IgD-negative memory B cell (primary cell): ENCODE results near the gene SIX5. TPM values are rescaled to one million over a fixed set of nuclear protein-coding genes. Genes with fewer than 3 reads are reported as not detected.
A peak's percentile ranks its signal among the peaks of the same experiment; 100 is the strongest.
"Not testable (repeated sequence)": the region's sequence is repeated elsewhere in the genome, so short reads cannot be mapped to it uniquely, and the experiment has no call there.

ENCODE experiments used
- H3K27ac Mint-ChIP-seq, 3 donors: one replicate each; pipeline ENCODE4 v1.8.0; 2020 to 2022; ENCODE audit warnings: mild to moderate bottlenecking in 3 of 3, mixed read lengths in 3 of 3, moderate library complexity in 1 of 3
- H3K27me3 Mint-ChIP-seq: one replicate; pipeline ENCODE4 v1.8.0; 2021; ENCODE audit warnings: mixed read lengths
- H3K36me3 Mint-ChIP-seq: one replicate; pipeline ENCODE4 v1.8.0; 2020; ENCODE audit warnings: mild to moderate bottlenecking, mixed read lengths
- H3K4me1 Mint-ChIP-seq, 3 donors: one replicate each; pipeline ENCODE4 v1.8.0; 2020 to 2022; ENCODE audit warnings: mixed read lengths in 3 of 3, mild to moderate bottlenecking in 1 of 3
- H3K4me3 Mint-ChIP-seq, 4 donors: one replicate each; pipeline ENCODE4 v1.8.0; 2020 to 2022; ENCODE audit warnings: mild to moderate bottlenecking in 4 of 4, mixed read lengths in 4 of 4, moderate library complexity in 3 of 4
- H3K9me3 Mint-ChIP-seq, 3 donors: one replicate each; pipeline ENCODE4 v1.8.0; 2020 to 2021; ENCODE audit warnings: mixed read lengths in 3 of 3, mild to moderate bottlenecking in 1 of 3
- polyA plus RNA-seq: library from polyadenylated mRNA; unstranded; fragments of 300-500 nt; fragmentation: Illumina TruSeq; gene quantifications from one replicate; pipeline ENCODE4 v1.2.3, GENCODE V29; 2021

The SIX5 gene
- polyA plus RNA-seq, 1 donor from 2014 or later: 0.41 TPM

GRCh38 chr19:45801603-45802175 is 32.6 kb upstream of the SIX5 start:
- no peaks in the 10 kb centered on the region for H3K36me3 Mint-ChIP-seq
- peaks cover 0 to 6% (median 5%) of the 10 kb centered on the region in 3 donors for H3K4me1 Mint-ChIP-seq

DNA sequence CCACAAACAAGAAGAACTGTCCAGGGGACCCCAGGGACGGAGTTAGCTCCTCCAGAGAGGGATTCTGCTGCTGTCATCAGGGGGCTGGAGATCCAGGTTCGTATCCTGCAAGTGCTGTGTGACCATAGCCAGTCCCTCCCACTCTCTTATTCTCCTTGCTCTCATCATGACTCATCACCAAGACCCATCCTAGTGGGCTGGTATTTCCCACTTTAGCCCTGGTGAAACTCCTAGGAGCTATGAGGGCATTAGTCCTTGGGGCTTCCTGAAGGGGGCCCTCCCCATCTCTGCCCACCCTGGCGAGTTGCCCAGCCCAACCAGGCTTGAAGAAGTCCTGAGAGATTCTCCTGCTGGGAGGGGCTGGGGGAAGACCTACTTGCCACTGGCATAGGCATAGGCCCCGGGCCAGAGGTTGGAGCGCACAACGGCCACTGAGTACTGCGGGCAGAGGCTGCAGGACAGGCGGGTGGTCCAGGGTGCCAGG is 31.1 kb upstream of the SIX5 start:
- Mint-ChIP-seq H3K9me3 (no peaks in the 10 kb centered on the region), H3K27ac (no peak overlapping the region), H3K4me3 (no peak overlapping the region), H3K27me3 (peaks cover 7% of the 10 kb centered on the region), H3K36me3 (no peaks in the 10 kb centered on the region), H3K4me1 (peaks cover 0 to 6% (median 3%) of the 10 kb centered on the region in 3 donors)

More at GRCh38 chr19:45801603-45802175, 32.6 kb upstream of the SIX5 start:
- H3K27ac Mint-ChIP-seq: peak overlapping the region in 1 of 3 donors; percentile 47
- H3K9me3 Mint-ChIP-seq: no peaks in the 10 kb centered on the region
- peaks cover 7% of the 10 kb centered on the region for H3K27me3 Mint-ChIP-seq
- no peak overlapping the region for H3K4me3 Mint-ChIP-seq

- H3K4me3 Mint-ChIP-seq: peak overlapping the region in 1 of 4 donors; percentile 66
- not testable (repeated sequence) for H3K27ac Mint-ChIP-seq, H3K9me3 Mint-ChIP-seq, H3K27me3 Mint-ChIP-seq, H3K36me3 Mint-ChIP-seq, H3K4me1 Mint-ChIP-seq
Observed at GRCh38 chr19:45799541-45799940, 30.5 kb upstream of the SIX5 start.

DNA sequence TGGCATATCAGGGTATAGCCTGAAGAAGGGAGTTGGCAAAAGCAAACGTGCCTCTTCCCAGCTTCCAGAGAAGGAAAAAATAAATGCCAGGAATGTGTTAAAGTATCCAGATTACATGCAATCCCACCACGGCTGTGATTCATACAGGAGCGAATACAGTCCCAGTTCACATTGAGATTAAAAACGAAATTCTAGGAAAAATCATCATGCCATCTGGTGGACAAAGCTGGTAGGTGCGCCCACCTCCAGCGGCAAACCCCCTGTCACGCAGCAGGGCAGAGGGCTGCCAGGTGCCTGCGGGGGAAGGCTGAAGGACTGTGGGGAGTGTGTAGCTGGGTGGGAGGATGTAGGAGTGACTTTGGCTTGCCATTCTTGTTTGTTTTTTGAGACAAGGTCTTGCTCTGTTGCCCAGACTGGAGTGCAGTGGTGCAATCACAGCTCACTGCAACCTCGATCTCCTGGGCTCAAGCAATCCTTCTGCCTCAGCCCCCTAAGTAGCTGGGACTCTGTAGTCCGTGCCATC is 30.0 kb upstream of the SIX5 start:
- Mint-ChIP-seq H3K27me3 (peaks cover 7% of the 10 kb centered on the region), H3K4me1 (peaks cover 0 to 6% (median 3%) of the 10 kb centered on the region in 3 donors), H3K4me3 (no peak overlapping the region), H3K36me3 (no peaks in the 10 kb centered on the region), H3K27ac (no peak overlapping the region), H3K9me3 (no peaks in the 10 kb centered on the region)

- Mint-ChIP-seq H3K4me1 (peaks cover 21 to 30% (median 27%) of the 10 kb centered on the region in 3 donors), H3K27ac (peak overlapping the region in 2 of 3 donors; percentile 83 to 89), H3K36me3 (peaks cover 2% of the 10 kb centered on the region), H3K27me3 (peaks cover 8% of the 10 kb centered on the region), H3K9me3 (no peaks in the 10 kb centered on the region), H3K4me3 (peak overlapping the region in 1 of 4 donors; percentile 71)
Observed at GRCh38 chr19:45794627-45795026, 25.6 kb upstream of the SIX5 start.

DNA sequence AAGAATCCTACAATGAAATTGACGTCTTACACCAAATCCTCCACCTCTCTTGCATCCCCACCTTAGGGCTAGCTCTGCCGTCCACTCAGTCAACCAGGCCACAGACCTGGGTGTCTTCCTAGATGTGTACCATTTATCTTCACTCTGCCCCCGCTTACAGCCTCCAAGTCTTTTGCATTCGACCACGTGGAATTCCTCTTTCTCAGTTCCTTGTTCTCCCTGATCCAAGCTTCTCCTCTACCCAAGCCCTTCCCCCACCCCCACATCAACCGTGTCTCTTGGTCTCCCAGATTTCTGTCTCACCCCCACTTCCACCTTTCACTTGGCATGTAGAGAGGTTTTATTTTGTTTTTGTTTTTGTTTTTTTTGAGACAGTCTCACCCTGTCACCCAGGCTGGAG is 24.8 kb upstream of the SIX5 start:
- Mint-ChIP-seq H3K4me3 (peak overlapping the region in 3 of 4 donors; percentile 9 to 88 (median 32)), H3K9me3 (no peaks in the 10 kb centered on the region), H3K27me3 (peaks cover 7% of the 10 kb centered on the region), H3K4me1 (peaks cover 24 to 29% (median 25%) of the 10 kb centered on the region in 3 donors), H3K36me3 (peaks cover 3% of the 10 kb centered on the region), H3K27ac (peak overlapping the region; percentile 12 to 98 (median 89))

- peaks cover 24 to 29% (median 25%) of the 10 kb centered on the region in 3 donors for H3K4me1 Mint-ChIP-seq
- no peaks in the 10 kb centered on the region for H3K9me3 Mint-ChIP-seq
- H3K27me3 Mint-ChIP-seq: peaks cover 7% of the 10 kb centered on the region
- peak overlapping the region; percentile 79 to 95 (median 87) for H3K4me3 Mint-ChIP-seq
- H3K27ac Mint-ChIP-seq: peak overlapping the region; percentile 89 to 98 (median 93)
- H3K36me3 Mint-ChIP-seq: peaks cover 5% of the 10 kb centered on the region
Observed at GRCh38 chr19:45793178-45793564, 24.1 kb upstream of the SIX5 start.

- H3K27ac Mint-ChIP-seq: peak within 1 kb of the TSS; percentile 89 to 98 (median 93)
- no peaks in the 10 kb centered on the region for H3K9me3 Mint-ChIP-seq
- H3K4me1 Mint-ChIP-seq: peaks cover 25 to 29% (median 25%) of the 10 kb centered on the region in 3 donors
- H3K4me3 Mint-ChIP-seq: peak within 1 kb of the TSS; percentile 86 to 96 (median 92)
- H3K36me3 Mint-ChIP-seq: peaks cover 7% of the 10 kb centered on the region
- peaks cover 5% of the 10 kb centered on the region for H3K27me3 Mint-ChIP-seq
Observed at GRCh38 chr19:45792470-45793177, 23.6 kb upstream of the SIX5 start, which contains the start of gene DMWD. Gene DMWD, minus strand, starts transcription at chr19:45792845. Its CDS starts 89 bp downstream, at chr19:45792756.

- peaks cover 3% of the 10 kb centered on the region for H3K27me3 Mint-ChIP-seq
Observed at GRCh38 chr19:45791744-45792469, 22.9 kb upstream of the SIX5 start.

GRCh38 chr19:45790942-45791341 is 21.9 kb upstream of the SIX5 start:
- Mint-ChIP-seq H3K9me3 (no peaks in the 10 kb centered on the region), H3K27me3 (peaks cover 3% of the 10 kb centered on the region), H3K27ac (peak overlapping the region in 2 of 3 donors; percentile 68 to 83), H3K4me1 (peaks cover 25 to 29% (median 25%) of the 10 kb centered on the region in 3 donors), H3K36me3 (peaks cover 7% of the 10 kb centered on the region), H3K4me3 (peak overlapping the region; percentile 84 to 89 (median 86))

More at GRCh38 chr19:45791744-45792469, 22.9 kb upstream of the SIX5 start:
- peaks cover 7% of the 10 kb centered on the region for H3K36me3 Mint-ChIP-seq
- no peaks in the 10 kb centered on the region for H3K9me3 Mint-ChIP-seq
- H3K27ac Mint-ChIP-seq: peak overlapping the region in 2 of 3 donors; percentile 68 to 98
- peak overlapping the region; percentile 84 to 96 (median 92) for H3K4me3 Mint-ChIP-seq
- peaks cover 25 to 29% (median 25%) of the 10 kb centered on the region in 3 donors for H3K4me1 Mint-ChIP-seq

- Mint-ChIP-seq H3K9me3 (no peaks in the 10 kb centered on the region), H3K4me3 (peak overlapping the region in 2 of 4 donors; percentile 48 to 70), H3K4me1 (peaks cover 25 to 29% (median 25%) of the 10 kb centered on the region in 3 donors), H3K36me3 (peaks cover 7% of the 10 kb centered on the region), H3K27me3 (peaks cover 3% of the 10 kb centered on the region), H3K27ac (no peak overlapping the region)
Observed at GRCh38 chr19:45789035-45789786, 20.2 kb upstream of the SIX5 start.

- peaks cover 7% of the 10 kb centered on the region for H3K36me3 Mint-ChIP-seq
- H3K4me1 Mint-ChIP-seq: peaks cover 10 to 13% (median 12%) of the 10 kb centered on the region in 3 donors
- no peaks in the 10 kb centered on the region for H3K9me3 Mint-ChIP-seq
- no peaks in the 10 kb centered on the region for H3K27me3 Mint-ChIP-seq
- H3K4me3 Mint-ChIP-seq: no peak overlapping the region
- H3K27ac Mint-ChIP-seq: no peak overlapping the region
Observed at GRCh38 chr19:45786533-45786894, 17.5 kb upstream of the SIX5 start.

DNA sequence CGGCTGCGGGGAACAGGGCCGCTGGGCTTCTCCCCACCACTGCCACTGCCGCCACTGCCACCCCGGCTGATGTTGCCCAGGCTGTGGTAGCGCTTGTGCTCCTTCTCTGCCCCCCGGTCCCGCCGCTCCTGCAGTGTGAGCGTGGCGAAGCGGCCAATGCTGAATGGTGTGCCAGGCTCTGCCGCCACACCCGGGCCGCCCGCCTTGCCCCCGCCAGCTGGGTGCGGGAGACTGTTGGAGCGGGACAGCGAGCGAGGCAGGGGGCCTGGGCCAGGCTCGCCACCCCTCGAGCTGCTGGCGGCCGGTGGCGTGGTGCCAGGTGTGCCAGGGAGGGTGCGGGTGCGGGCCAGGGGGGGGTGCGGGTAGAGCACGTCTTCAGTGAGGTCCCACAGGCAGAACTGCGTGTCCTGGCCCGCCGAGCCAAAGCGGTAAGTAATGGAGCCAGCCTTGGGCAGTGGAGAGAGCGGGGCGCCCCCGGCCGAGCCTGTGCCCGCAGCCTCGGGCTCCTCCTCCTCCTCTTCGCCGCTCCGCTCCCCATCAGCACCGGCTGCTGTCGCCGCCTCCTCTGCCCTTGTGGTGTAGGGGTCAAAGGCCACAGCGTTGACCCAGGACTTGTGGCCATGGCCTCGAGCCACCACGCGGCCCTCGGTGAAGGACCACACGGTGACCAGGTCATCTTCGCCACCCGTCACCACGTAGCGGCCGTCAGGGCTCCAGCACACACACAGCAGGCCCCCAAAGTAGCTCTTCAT is 16.9 kb upstream of the SIX5 start:
- H3K4me3 Mint-ChIP-seq: no peak overlapping the region

More for the DNA sequence above, 16.9 kb upstream of the SIX5 start:
- no peaks in the 10 kb centered on the region for H3K27me3 Mint-ChIP-seq
- peaks cover 6% of the 10 kb centered on the region for H3K36me3 Mint-ChIP-seq
- H3K4me1 Mint-ChIP-seq: peaks cover 7% of the 10 kb centered on the region in 3 donors
- H3K9me3 Mint-ChIP-seq: no peaks in the 10 kb centered on the region
- H3K27ac Mint-ChIP-seq: no peak overlapping the region
